H7 (cell line): ENCODE data around the gene LEFTY2. TPM values are rescaled to one million over a fixed set of nuclear protein-coding genes. Genes with fewer than 3 reads are reported as not detected.
"Not testable (repeated sequence)": the region's sequence is repeated elsewhere in the genome, so short reads cannot be mapped to it uniquely, and the experiment has no call there.

Experiments
- DNase-seq: peaks from one replicate; pipeline ENCODE4 v3.0.0; 2012
- H3K27me3 ChIP-seq: 2 replicates; pipeline ENCODE4 v1.6.0; 2011; ENCODE audit warnings: mild to moderate bottlenecking, low read length; ENCODE audit not compliant: control insufficient read depth, insufficient read depth
- H3K36me3 ChIP-seq: replicated peaks from 2 replicates; pipeline ENCODE4 v1.5.1; 2011; ENCODE audit warnings: low read length; ENCODE audit not compliant: control insufficient read depth, insufficient read depth
- H3K4me3 ChIP-seq: 2 replicates; pipeline ENCODE4 v1.5.1; 2011; ENCODE audit warnings: low read depth, mild to moderate bottlenecking, control low read depth, low read length, moderate library complexity; ENCODE audit not compliant: insufficient read depth
- total RNA-seq: library from RNA; depleted of rRNA; stranded (reverse); fragments of >200 nt; shearing (Covaris generic); gene quantifications from 2 replicates; pipeline ENCODE4 v1.2.3, GENCODE V29; 2014

LEFTY2 gene
- total RNA-seq, 1 experiment from 2014 or later, result 2,272 TPM

GRCh38 chr1:225943582-225943981 lies 2.6 kb upstream of the LEFTY2 start:
- H3K4me3 ChIP-seq, result no peak overlapping the region
- H3K36me3 ChIP-seq, result no peaks in the 10 kb centered on the region
- H3K27me3 ChIP-seq, result no peaks in the 10 kb centered on the region; the same call in 1 of the 2 replicates
- no peak for DNase-seq

- DNase-seq, result peak; percentile 28
- Histone ChIP-seq H3K27me3 (no peaks in the 10 kb centered on the region), H3K4me3 (no peak overlapping the region), H3K36me3 (0 out of 2 replicates have a peak, but pooled peaks cover 2% of the 10 kb centered on the region)
Observed at GRCh38 chr1:225942574-225942973, 1.6 kb upstream of the LEFTY2 start.

GRCh38 chr1:225941942-225942222 lies 862 bp upstream of the LEFTY2 start:
- H3K27me3 ChIP-seq, result no peaks in the 10 kb centered on the region
- no peak for DNase-seq
- peaks cover 5% of the 10 kb centered on the region; the same call in 1 of the 2 replicates for H3K36me3 ChIP-seq
- H3K4me3 ChIP-seq, result no peak overlapping the region

- Histone ChIP-seq H3K36me3 (peaks cover 5% of the 10 kb centered on the region), H3K4me3 (peak overlapping the region; percentile 59), H3K27me3 (no peaks in the 10 kb centered on the region)
- DNase-seq, result peak; percentile 54
Observed at GRCh38 chr1:225940385-225941151, 452 bp downstream of the LEFTY2 start.

- peak overlapping the region; percentile 59 for H3K4me3 ChIP-seq
Observed at GRCh38 chr1:225939939-225940310, 1.1 kb downstream of the LEFTY2 start.

GRCh38 chr1:225939097-225939938 lies 1.7 kb downstream of the LEFTY2 start:
- DNase-seq, result peak; percentile 88
- H3K36me3 ChIP-seq, H3K27me3 ChIP-seq: not testable (repeated sequence)
- H3K4me3 ChIP-seq, result peak overlapping the region; percentile 59

More at GRCh38 chr1:225939939-225940310, 1.1 kb downstream of the LEFTY2 start:
- not testable (repeated sequence) for H3K27me3 ChIP-seq, H3K36me3 ChIP-seq
- peak; percentile 40 for DNase-seq

GRCh38 chr1:225937048-225937968 lies 3.7 kb downstream of the LEFTY2 start:
- Histone ChIP-seq H3K4me3 (no peak overlapping the region), H3K27me3 (no peaks in the 10 kb centered on the region), H3K36me3 (peaks cover 5% of the 10 kb centered on the region)
- no peak for DNase-seq

- no peaks in the 10 kb centered on the region for H3K27me3 ChIP-seq
- H3K36me3 ChIP-seq, result peaks cover 5% of the 10 kb centered on the region
- DNase-seq, result no peak
- H3K4me3 ChIP-seq, result no peak overlapping the region
Observed at GRCh38 chr1:225936523-225936922, 4.5 kb downstream of the LEFTY2 start.

- DNase-seq, H3K4me3 ChIP-seq, H3K36me3 ChIP-seq, H3K27me3 ChIP-seq: not testable (repeated sequence)
Observed at GRCh38 chr1:225936086-225936485, 4.9 kb downstream of the LEFTY2 start.

- no peak for DNase-seq
- no peak overlapping the region for H3K4me3 ChIP-seq
Observed at GRCh38 chr1:225934711-225935110, 6.3 kb downstream of the LEFTY2 start.

GRCh38 chr1:225933072-225933471 lies 7.9 kb downstream of the LEFTY2 start:
- no peak for DNase-seq
- peaks cover 5% of the 10 kb centered on the region for H3K36me3 ChIP-seq
- no peaks in the 10 kb centered on the region for H3K27me3 ChIP-seq
- no peak overlapping the region for H3K4me3 ChIP-seq

More at GRCh38 chr1:225934711-225935110, 6.3 kb downstream of the LEFTY2 start:
- Histone ChIP-seq H3K27me3 (no peaks in the 10 kb centered on the region), H3K36me3 (peaks cover 5% of the 10 kb centered on the region)

- no peaks in the 10 kb centered on the region for H3K36me3 ChIP-seq
- DNase-seq, result no peak
- H3K27me3 ChIP-seq, result no peaks in the 10 kb centered on the region
- H3K4me3 ChIP-seq, result no peak overlapping the region
Observed at GRCh38 chr1:225931270-225932136, 9.5 kb downstream of the LEFTY2 start.

- DNase-seq, result no peak
- Histone ChIP-seq H3K27me3 (no peaks in the 10 kb centered on the region), H3K36me3 (no peaks in the 10 kb centered on the region), H3K4me3 (no peak overlapping the region)
Observed at GRCh38 chr1:225930566-225930965, 10.5 kb downstream of the LEFTY2 start.
